Small intestine (tissue), 7 donors: ENCODE measurements around the gene NAV3. TPM values are rescaled to one million over a fixed set of nuclear protein-coding genes. Genes with fewer than 3 reads are reported as not detected.

Experiments used
- DNase-seq, 2 donors: peaks; one replicate each; pipeline versions ENCODE4 v3.0.0 to v3.0.0-alpha.2; 2013
- FAIRE-seq: peaks from 2 replicates; lab custom pipeline; 2012; peaks lifted over from hg19 to GRCh38; lab: Jason Lieb, UNC
- H3K27ac ChIP-seq, 3 donors: one replicate each; pipeline ENCODE4 v1.5.1; 2013; ENCODE audit warnings: low read length in 2 of 3, mild to moderate bottlenecking in 2 of 3, control low read depth in 1 of 3, inconsistent platforms in 1 of 3, low read depth in 1 of 3, moderate library complexity in 1 of 3
- H3K27me3 ChIP-seq, 3 donors: one replicate each; pipeline ENCODE4 v1.6.1; 2013; ENCODE audit warnings: low read length in 3 of 3, inconsistent platforms in 1 of 3; ENCODE audit not compliant: control insufficient read depth in 3 of 3, insufficient read depth in 3 of 3
- H3K36me3 ChIP-seq, 3 donors: one replicate each; pipeline ENCODE4 v1.6.1; 2013; ENCODE audit warnings: low read length in 3 of 3, inconsistent platforms in 1 of 3, low read depth in 1 of 3, mild to moderate bottlenecking in 1 of 3, moderate library complexity in 1 of 3; ENCODE audit not compliant: control insufficient read depth in 3 of 3, insufficient read depth in 2 of 3
- H3K4me1 ChIP-seq, 3 donors: one replicate each; pipeline ENCODE4 v1.6.1; 2013; ENCODE audit warnings: low read length in 2 of 3, inconsistent platforms in 1 of 3, low read depth in 1 of 3, mild to moderate bottlenecking in 1 of 3, moderate library complexity in 1 of 3; ENCODE audit not compliant: control insufficient read depth in 3 of 3, insufficient read depth in 2 of 3
- H3K4me3 ChIP-seq, 3 donors: one replicate each; pipeline ENCODE4 v1.5.1; 2013; ENCODE audit warnings: low read length in 3 of 3, control low read depth in 1 of 3, inconsistent platforms in 1 of 3, low read depth in 1 of 3, mild to moderate bottlenecking in 1 of 3, moderate library complexity in 1 of 3
- H3K9me3 ChIP-seq, 2 donors: one replicate each; pipeline ENCODE4 v1.6.1; 2013; ENCODE audit warnings: low read depth in 1 of 2, low read length in 1 of 2; ENCODE audit not compliant: control insufficient read depth in 2 of 2, insufficient read depth in 1 of 2
- WGBS, 3 donors: extraction: QIAGEN DNeasy Blood & Tissue Kit; methylation state at CpG; one replicate each; pipeline ENCODE4 v1.1.7; 2013; 5-methylcytosine and 5-hydroxymethylcytosine counted together
- polyA plus RNA-seq, 4 donors: library from polyadenylated mRNA; stranded (reverse) in 3 of 4; unstranded in 1 of 4; fragments of 200-250 nt in 3 of 4; fragments of 120-200 nt in 1 of 4; gene quantifications; one replicate each; pipeline versions ENCODE4 v1.2.1 to v1.2.3, GENCODE V29; 2013
- donor health status: healthy with polysubstance abuse.
- donor health status: control.
- donor health status: control.
- donor health status: Bipolar disorder and iron deficiency.
- donor health status: healthy.

Gene NAV3
- polyA plus RNA-seq, 4 donors, result 0.36 to 1.9 TPM; not detected in 2

GRCh38 chr12:78199926-78200325 lies 369.2 kb downstream of the NAV3 start:
- H3K4me1 ChIP-seq, result no peaks in the 10 kb centered on the region
- no peak overlapping the region for H3K27ac ChIP-seq
- no peak for FAIRE-seq
- no peaks in the 10 kb centered on the region for H3K9me3 ChIP-seq
- no peaks in the 10 kb centered on the region for H3K27me3 ChIP-seq
- no peaks in the 10 kb centered on the region for H3K36me3 ChIP-seq
- 42 to 63% (median 61%) methylated on average over 1 of the region's 1 CpG for WGBS, 3 donors
- no peak for DNase-seq
- no peak overlapping the region for H3K4me3 ChIP-seq

DNA sequence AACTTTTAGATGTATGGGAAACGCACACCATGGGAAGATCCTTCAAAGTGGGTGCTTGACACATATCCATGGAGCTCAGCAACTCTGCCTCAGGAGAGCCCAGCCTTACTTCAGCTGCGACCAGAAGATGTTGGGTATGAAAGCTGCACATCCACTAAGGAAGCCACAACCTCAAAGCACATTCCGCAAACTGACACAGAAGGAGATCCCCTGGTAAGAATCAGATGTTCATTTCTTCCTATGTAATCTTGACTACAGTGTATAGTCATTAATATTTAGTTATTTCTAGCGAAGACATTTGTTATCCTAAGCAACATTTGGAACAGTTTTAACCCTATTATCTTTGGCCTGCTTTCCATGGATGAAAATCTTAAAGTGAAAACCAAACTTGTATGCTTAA lies 374.2 kb downstream of the NAV3 start:
- Histone ChIP-seq H3K36me3 (no peaks in the 10 kb centered on the region), H3K27ac (no peak overlapping the region), H3K4me3 (no peak overlapping the region), H3K9me3 (no peaks in the 10 kb centered on the region), H3K27me3 (no peaks in the 10 kb centered on the region), H3K4me1 (no peaks in the 10 kb centered on the region)
- WGBS, 3 donors, result 68 to 82% (median 78%) methylated on average over 4 of the region's 4 CpGs
- FAIRE-seq, result no peak
- no peak for DNase-seq

DNA sequence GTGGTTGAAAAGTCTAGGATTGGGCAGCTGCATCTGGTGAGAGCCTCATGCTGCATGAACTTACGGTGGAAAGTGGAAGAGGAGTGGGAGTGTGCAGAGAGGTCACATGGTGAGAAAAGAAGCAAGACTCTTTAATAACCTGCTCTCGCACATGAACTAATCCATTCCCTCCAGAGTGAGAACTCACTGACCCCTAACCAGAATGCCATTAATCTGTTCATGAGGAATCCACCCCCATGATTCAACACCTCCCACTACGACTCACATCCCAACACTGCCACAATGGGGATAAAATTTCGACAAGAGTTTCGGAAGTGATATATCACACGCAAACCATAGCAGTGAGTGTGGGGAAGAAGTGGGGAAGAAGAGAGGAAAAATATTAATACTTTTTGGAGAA lies 377.4 kb downstream of the NAV3 start:
- no peaks in the 10 kb centered on the region for H3K27me3 ChIP-seq
- DNase-seq (no peak), FAIRE-seq (no peak)
- no peaks in the 10 kb centered on the region for H3K36me3 ChIP-seq
- 81 to 92% (median 83%) methylated on average over 6 of the region's 6 CpGs for WGBS, 3 donors
- H3K4me1 ChIP-seq, result no peaks in the 10 kb centered on the region
- no peak overlapping the region for H3K4me3 ChIP-seq
- H3K9me3 ChIP-seq, result no peaks in the 10 kb centered on the region
- H3K27ac ChIP-seq, result no peak overlapping the region

- no peaks in the 10 kb centered on the region for H3K27me3 ChIP-seq
- H3K36me3 ChIP-seq, result no peaks in the 10 kb centered on the region
- no peak for DNase-seq
- H3K4me3 ChIP-seq, result no peak overlapping the region
- no peak for FAIRE-seq
- no peaks in the 10 kb centered on the region for H3K9me3 ChIP-seq
- 66 to 76% (median 72%) methylated on average over 12 of the region's 12 CpGs for WGBS, 3 donors
- H3K27ac ChIP-seq, result no peak overlapping the region
- no peaks in the 10 kb centered on the region for H3K4me1 ChIP-seq
Observed at GRCh38 chr12:78209846-78210505, 379.3 kb downstream of the NAV3 start.

DNA sequence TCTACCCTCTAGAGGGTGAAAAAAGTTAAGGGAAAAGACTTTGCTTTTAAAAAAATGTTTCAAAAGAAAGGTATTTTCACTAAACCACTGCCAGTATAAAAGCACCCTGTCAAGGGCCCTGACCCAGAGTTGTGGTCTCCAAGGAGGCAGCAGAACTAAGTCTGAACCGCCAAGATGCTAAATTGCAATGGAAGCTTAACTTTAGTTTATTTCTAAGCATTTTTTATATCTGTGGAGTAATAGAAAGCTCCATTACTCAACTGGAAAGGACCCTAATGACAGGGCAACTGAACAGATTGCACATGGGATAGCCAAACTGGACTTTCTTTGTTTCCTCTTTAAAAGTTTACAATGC lies 379.8 kb downstream of the NAV3 start:
- FAIRE-seq, result no peak
- DNase-seq, result no peak
- H3K4me3 ChIP-seq, result no peak overlapping the region
- no peaks in the 10 kb centered on the region for H3K27me3 ChIP-seq
- 84 to 89% (median 84%) methylated on average over 1 of the region's 1 CpG for WGBS, 3 donors
- H3K9me3 ChIP-seq, result no peaks in the 10 kb centered on the region
- H3K4me1 ChIP-seq, result no peaks in the 10 kb centered on the region
- no peaks in the 10 kb centered on the region for H3K36me3 ChIP-seq
- no peak overlapping the region for H3K27ac ChIP-seq

- H3K27me3 ChIP-seq, result no peaks in the 10 kb centered on the region
- H3K27ac ChIP-seq, result no peak overlapping the region
- FAIRE-seq (no peak), DNase-seq (no peak)
- H3K4me1 ChIP-seq, result no peaks in the 10 kb centered on the region
- no peak overlapping the region for H3K4me3 ChIP-seq
- WGBS, 3 donors, result 63 to 74% (median 71%) methylated on average over 4 of the region's 4 CpGs
- no peaks in the 10 kb centered on the region for H3K9me3 ChIP-seq
- no peaks in the 10 kb centered on the region for H3K36me3 ChIP-seq
Observed at GRCh38 chr12:78210894-78211302, 380.2 kb downstream of the NAV3 start.

- Histone ChIP-seq H3K4me1 (no peaks in the 10 kb centered on the region), H3K9me3 (no peaks in the 10 kb centered on the region), H3K27ac (no peak overlapping the region), H3K36me3 (no peaks in the 10 kb centered on the region), H3K27me3 (no peaks in the 10 kb centered on the region), H3K4me3 (no peak overlapping the region)
- WGBS, 3 donors, result 85 to 96% (median 93%) methylated on average over 2 of the region's 2 CpGs
- FAIRE-seq (no peak), DNase-seq (no peak)
Observed at GRCh38 chr12:78220811-78221210, 390.1 kb downstream of the NAV3 start.

GRCh38 chr12:78224154-78224553 lies 393.5 kb downstream of the NAV3 start:
- FAIRE-seq (no peak), DNase-seq (no peak)
- WGBS, 3 donors, result 74 to 83% (median 74%) methylated on average over 5 of the region's 5 CpGs
- Histone ChIP-seq H3K4me3 (no peak overlapping the region), H3K27ac (no peak overlapping the region), H3K27me3 (no peaks in the 10 kb centered on the region), H3K9me3 (no peaks in the 10 kb centered on the region), H3K36me3 (no peaks in the 10 kb centered on the region), H3K4me1 (no peaks in the 10 kb centered on the region)

DNA sequence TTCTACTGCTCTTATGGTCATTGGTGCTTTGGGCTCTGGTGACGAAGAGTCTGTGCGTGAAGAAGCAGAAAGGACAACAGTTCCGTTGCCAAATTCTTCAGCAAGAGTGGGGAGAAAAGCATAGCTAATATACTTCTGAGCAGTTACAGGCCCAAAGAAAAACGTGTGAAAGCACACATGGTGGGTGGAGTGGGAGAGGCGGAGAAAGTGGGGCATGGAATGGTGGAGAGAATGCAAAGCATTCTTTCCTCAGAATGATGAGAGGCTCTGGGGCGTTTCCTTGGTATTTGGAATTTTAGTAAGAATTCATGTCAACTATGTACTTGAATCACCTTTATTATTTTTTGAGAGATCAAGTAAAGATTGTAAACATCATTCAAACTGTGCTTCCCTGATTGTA lies 396.1 kb downstream of the NAV3 start:
- Histone ChIP-seq H3K27ac (no peak overlapping the region), H3K27me3 (no peaks in the 10 kb centered on the region), H3K9me3 (no peaks in the 10 kb centered on the region), H3K36me3 (no peaks in the 10 kb centered on the region), H3K4me3 (no peak overlapping the region), H3K4me1 (no peaks in the 10 kb centered on the region)
- WGBS, 3 donors, result 73 to 76% (median 76%) methylated on average over 6 of the region's 6 CpGs
- DNase-seq (no peak), FAIRE-seq (no peak)
